GM18861 (cell line): Measurements from ENCODE around the gene GLT6D1.
"Not testable (repeated sequence)": the region's sequence is repeated elsewhere in the genome, so short reads cannot be mapped to it uniquely, and the experiment has no call there.

Experiments
- ATAC-seq: cut with Tn5 transposase; IDR thresholded peaks from one replicate; pipeline ENCODE4 v1.9.1; 2021; ENCODE audit not compliant: unreplicated experiment

GLT6D1 gene

GRCh38 chr9:135639196-135639595 lies at the start of gene GLT6D1:
GLT6D1 (minus strand) TSS chr9:135639540; CDS start chr9:135639187, 353 bp downstream.
- ATAC-seq = no peak

DNA sequence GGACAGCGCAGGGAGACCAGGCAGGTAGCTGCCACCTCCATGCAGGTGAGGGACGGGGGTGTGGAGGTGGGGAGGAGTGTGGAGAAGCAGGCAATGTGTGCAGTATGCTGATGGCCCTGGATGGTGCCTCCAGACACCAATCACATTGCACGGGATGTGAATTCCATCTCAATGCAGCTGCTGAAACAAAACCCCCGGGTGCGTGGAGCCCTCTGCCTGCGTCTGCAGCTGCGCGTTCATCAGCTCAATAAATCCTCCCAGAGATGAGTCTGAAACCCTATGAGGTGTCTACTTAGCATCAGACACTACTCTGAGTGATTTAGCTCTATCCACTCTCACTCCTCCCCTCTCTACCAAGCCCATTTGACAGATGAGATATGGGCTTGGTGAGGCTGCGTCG lies 49.7 kb upstream of the GLT6D1 start:
- ATAC-seq = no peak

GRCh38 chr9:135687216-135687615 lies 47.9 kb upstream of the GLT6D1 start:
- no peak for ATAC-seq

DNA sequence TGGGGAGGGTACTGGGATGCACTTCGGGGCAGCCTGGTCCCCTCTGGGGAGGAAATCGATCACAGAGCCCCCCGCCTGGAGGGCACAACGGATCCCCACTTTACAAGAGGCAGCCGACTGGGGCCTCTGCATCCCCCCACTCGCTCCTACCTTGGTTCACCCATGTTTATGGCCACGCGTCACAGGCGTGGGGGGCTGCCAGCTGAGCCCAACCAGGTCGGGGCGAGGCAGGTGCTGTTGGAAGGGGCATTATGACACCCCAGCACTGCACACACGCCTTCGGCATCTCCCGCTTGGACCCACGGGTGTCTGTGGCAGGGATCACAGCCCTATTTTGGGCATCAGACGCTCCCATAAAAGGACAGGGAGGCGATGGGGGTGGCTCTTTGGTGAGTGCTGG lies 45.4 kb upstream of the GLT6D1 start:
- no peak for ATAC-seq

DNA sequence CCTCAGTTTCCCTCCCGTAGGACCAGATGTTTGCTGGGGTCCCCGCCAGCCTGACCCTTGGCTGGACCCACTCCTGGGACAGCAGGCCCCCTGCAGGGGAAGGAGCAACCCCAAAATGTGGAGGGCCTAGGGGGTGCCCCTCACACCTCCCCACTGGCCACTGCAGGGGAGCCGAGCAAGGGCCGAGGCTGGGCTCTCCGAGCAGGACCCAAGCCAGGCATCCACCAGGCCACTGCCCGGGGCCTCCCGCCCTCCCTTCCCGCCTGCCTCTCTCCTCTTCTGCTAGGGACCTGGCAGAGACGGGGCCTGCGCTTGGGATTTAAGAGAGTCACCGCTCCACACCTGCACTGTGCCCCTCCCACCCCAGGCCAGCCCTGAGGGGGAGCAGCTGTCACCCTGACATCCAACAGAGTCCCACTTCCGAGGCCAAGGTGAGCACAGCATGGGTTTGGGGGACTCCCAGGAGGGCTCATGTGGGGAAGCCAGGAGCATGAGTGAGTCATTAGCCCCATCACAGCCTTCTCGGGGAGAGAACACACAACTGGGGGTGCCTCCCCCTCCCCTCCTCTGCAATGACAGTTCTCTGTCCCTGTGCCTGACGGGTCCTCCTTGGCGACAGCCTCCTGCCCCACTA lies 44.2 kb upstream of the GLT6D1 start:
- ATAC-seq = no peak

- no peak for ATAC-seq
Observed at GRCh38 chr9:135681161-135681560, 41.8 kb upstream of the GLT6D1 start.

- ATAC-seq = no peak
Observed at GRCh38 chr9:135680056-135680455, 40.7 kb upstream of the GLT6D1 start.

GRCh38 chr9:135678236-135679017 lies 39.1 kb upstream of the GLT6D1 start:
- ATAC-seq = no peak

DNA sequence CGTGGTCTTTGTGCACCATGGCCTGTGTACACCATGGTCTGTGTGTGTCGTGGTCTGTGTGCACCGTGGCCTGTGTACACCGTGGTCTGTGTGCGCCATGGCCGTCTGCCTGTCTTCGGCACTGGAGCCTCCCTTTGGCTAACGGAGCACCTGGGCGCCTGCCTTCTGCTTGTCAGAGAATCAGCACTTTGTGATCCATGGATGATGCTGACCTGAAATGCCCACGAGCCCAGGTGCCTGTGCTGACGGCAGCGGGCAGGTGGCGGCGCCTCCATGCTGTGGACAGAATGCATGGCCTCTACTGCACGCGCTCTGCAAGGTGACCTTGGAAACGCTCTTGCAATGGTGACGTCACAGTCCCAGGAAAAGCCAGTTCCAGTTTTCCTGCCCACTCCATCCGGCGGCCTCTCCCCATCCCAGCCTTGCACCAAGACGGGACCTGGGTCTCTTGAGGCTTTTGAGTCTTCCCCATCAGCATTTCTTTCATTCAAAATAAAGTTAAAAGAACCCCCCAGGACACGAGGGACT lies 38.4 kb upstream of the GLT6D1 start:
- ATAC-seq = no peak

GRCh38 chr9:135676891-135677290 lies 37.6 kb upstream of the GLT6D1 start:
- no peak for ATAC-seq

DNA sequence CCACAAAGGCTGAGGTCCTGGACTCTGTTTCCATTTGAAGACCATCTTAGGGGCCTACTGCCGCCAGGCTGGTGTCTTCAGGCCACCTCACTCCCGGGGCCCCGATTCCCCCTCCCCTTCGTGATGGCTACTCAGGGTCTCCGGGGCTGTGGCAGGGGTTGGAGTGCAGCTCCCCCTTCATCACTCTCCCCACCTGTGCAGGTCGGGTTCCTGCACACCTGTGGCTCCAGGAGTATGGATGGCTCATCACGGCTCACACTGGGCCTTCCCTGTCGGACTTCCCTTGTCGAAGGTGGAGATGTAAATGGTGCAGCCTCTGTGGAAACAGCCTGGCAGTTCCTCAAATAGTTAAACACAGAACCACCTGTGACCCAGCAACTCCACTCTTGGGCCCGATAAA lies 35.6 kb upstream of the GLT6D1 start:
- no peak for ATAC-seq

GRCh38 chr9:135673941-135674340 lies 34.6 kb upstream of the GLT6D1 start:
- ATAC-seq = no peak

- ATAC-seq = not testable (repeated sequence)
Observed at GRCh38 chr9:135672786-135673185, 33.4 kb upstream of the GLT6D1 start.

- no peak for ATAC-seq
Observed at GRCh38 chr9:135671591-135672041, 32.3 kb upstream of the GLT6D1 start.

DNA sequence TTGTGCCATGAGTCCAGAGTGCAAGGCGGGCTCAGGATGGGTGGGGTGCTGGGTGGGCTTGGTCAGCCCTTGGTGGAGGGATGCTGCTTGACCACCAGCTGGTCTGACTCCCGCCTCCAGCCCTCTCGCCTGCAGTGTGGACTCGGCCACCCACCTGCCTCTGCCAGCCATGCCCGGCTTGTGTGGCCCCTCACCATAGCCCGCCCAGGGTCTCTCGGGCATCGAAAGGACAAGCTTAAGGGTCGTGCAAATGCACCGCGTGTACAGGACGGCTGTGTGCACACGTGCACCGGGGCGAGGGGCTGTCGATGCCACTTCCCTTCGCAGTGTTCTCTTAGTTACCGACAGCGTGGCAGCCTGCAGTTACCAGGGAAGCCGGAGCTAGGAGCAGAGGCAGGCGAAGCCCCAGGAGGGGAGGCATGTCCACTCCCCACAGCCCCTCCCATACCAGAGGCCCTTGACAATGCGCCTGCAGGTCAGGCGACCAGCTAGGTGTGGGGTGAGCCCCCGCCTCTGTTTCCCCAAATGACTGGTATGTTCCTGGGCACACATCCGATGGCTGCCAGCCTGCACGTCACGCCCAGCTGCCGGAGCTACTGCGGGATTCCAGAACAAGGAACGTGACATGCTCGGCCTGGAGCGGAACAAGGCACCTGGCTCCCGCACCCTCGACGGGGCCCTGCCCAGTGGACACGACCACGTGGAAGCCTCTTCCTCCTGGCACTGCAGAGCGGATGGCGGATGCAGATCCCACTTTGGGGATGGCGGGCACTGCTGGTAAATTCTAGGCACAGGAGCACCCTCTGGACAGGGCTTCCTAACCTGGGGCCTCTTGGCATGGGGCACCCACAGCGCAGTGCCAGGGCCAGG lies 31.6 kb upstream of the GLT6D1 start:
- no peak for ATAC-seq

GRCh38 chr9:135669616-135670285 lies 30.4 kb upstream of the GLT6D1 start:
- ATAC-seq = no peak

- ATAC-seq = not testable (repeated sequence)
Observed at GRCh38 chr9:135669018-135669417, 29.7 kb upstream of the GLT6D1 start.

DNA sequence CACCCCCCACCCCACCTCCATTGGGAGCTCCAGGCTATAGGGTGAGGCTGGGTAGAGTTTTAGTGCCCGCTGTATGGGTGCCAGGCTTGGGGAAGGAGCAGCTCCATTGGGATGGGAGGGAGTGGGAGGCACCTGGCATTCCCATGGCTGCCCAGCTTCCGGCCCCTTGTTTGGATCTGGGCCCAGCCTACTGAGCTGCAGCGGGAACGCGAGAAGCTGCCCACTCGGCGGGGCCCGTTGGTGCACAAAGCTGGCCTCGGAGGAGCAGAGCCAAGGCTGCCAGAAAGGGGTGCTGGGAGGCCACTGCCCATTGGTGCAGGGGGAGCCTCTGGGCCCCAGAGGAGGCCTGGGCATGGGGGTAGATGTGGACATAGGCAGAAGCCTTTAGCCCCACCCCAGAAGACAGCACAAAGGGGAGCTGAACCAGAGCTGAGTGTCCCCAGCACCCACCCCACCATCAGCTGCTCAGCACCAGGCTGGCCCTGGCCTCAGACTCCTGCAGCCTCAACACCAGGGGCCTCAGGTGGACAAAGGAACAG lies 28.2 kb upstream of the GLT6D1 start:
- ATAC-seq = no peak

GRCh38 chr9:135666534-135667462 lies 27.5 kb upstream of the GLT6D1 start:
- ATAC-seq = no peak
